Kidney tubule cell (primary cell): Measurements from ENCODE around the gene UBQLNL.

Experiments
- DNase-seq: peaks from one replicate; pipeline ENCODE4 v3.0.0-alpha.2; 2018; ENCODE audit warnings: low spot score

Gene UBQLNL

GRCh38 chr11:5507933-5508305 is 8.6 kb downstream of the UBQLNL start:
- no peak for DNase-seq

DNA sequence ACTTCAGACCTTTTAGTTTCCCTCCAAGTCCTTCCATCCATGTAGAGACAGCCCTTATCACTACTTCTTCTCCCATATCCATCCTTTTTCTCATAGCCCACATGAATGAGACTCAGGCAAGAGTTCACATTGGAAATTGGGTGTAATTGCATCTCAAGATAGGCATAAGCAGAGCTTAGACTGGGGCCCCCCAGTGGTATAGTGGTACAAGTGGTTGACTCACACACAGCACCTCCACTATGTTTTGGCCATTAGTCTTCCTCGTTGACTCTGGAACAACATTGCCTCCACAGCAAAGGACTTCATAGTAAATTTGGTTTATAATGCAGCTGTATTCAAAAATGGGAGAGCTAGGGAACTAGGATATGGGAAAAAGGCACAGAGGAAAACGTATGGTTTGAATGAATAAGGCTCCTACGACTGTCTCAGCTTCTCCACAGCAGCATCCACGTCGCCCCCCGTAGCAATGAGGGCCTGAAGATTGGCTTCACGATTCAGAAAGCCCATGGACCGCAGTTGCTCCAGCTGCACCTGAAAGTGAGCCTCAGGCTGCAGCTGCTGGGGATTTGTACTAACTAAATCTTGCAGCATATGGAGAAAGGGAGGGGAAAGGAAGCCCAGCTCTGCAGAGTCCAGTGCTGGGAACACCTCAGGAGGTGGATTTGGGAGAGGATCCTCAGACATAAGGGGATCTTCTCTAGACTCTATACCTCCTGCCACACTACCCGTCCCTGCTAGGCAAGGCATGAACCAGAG is 9.1 kb downstream of the UBQLNL start:
- no peak for DNase-seq

- no peak for DNase-seq
Observed at GRCh38 chr11:5505363-5506048, 11.0 kb downstream of the UBQLNL start.

DNA sequence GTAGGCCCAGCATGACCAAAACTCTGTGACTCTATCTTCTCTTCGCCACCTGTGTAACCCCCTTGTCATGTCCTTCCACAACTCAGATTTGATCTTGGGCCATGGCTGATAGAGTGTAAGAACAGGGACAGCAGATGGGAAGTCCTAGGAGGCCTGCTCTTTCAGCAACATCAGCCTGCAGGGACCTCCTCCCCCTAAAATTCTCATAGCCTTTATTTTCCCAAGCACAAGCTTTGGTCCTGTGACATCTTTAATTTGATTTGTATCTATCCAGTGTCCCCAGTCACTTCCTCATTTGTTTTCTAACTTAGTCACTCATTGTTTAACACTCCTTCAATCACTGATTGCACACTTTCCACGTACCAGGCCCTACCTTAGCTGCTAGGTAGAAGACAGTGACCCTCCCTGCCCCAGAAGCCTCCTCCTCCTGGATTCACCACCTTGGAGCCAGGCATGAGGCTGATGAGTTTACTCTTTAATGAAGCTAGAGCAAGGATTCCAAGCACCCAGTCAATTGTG is 12.0 kb downstream of the UBQLNL start:
- peak; percentile 57 for DNase-seq

DNA sequence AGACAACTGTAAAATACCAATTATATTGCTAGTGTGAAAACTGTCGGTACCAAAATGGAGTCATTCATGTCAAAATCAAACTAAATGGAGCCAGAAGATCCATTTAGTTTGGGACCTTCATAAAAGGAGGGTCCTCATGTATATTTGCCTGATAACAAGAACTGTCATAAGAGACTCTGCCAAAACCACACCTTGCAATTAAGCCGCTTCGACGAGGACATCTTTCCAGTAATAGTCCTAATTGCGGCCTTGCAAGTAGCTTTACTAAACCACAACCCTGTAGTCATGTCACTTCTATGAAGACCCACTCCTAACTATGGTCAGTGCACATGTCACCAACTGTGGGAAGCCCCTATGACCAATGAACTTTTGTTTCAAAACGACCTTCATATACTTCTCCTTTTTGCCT is 16.1 kb downstream of the UBQLNL start:
- no peak for DNase-seq

- no peak for DNase-seq
Observed at GRCh38 chr11:5499671-5500070, 16.8 kb downstream of the UBQLNL start.

DNA sequence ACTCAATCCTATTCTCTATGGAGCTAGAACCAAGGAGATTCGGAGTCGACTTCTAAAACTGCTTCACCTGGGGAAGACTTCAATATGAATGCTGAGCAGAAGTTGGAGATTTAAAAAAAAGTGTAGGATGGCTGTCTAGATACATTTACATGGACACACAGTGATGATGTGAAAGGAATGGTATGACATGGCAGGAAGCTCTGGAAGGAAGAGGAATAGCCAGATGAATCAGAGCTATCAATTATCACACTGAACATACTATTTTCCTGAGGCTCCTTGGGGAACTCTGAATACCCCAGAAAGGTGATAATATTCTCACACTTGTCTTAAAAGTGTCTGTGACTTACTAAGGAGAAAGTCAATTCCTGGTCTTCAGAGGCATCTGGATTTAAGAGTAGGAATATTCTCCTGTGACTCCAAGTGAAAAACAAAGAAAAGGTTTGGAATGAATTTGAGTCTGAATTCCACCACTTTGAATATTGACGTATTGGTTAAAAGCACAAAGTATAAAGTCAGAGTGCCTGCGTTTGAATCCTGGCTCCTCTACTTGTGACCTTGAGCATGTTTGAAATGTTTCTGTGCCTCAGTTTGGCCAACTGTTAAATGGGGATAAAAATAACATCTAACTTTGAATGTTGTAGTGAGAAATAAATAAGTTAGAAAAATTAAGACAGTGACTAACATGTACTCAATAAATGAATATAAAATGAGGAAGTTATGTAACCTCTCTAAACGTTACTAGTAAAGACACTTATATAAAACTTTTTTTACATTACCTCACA is 26.7 kb downstream of the UBQLNL start:
- DNase-seq, result peak; percentile 60

DNA sequence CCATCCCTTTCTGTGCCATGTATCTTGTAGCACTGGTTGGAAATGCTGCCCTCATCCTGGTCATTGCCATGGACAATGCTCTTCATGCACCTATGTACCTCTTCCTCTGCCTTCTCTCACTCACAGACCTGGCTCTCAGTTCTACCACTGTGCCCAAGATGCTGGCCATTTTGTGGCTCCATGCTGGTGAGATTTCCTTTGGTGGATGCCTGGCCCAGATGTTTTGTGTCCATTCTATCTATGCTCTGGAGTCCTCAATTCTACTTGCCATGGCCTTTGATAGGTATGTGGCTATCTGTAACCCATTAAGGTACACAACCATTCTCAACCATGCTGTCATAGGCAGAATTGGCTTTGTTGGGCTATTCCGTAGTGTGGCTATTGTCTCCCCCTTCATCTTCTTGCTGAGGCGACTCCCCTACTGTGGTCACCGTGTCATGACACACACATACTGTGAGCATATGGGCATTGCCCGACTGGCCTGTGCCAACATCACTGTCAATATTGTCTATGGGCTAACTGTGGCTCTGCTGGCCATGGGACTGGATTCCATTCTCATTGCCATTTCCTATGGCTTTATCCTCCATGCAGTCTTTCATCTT is 27.6 kb downstream of the UBQLNL start:
- DNase-seq, result no peak

DNA sequence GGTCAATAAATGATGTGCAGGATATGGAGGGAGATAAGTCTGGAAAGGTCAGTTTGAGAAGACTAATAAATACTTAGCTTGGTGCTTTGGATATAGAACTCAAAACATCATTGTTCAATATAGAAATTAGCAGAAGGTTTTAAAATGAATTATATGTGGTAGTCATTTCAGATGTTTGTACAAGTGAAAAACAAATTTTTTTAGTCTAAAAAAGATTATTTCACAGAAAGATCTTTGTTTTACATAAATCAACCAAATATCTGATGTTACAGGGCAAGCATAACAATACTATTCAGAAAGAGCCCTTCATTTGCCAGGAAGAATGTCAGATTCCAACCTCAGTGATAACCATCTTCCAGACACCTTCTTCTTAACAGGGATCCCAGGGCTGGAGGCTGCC is 28.1 kb downstream of the UBQLNL start, which contains the start of gene OR52D1:
OR52D1 (plus strand) TSS at position 301 of the 400 bp plus-strand sequence; CDS start at position 323, 22 bp downstream.
- no peak for DNase-seq

DNA sequence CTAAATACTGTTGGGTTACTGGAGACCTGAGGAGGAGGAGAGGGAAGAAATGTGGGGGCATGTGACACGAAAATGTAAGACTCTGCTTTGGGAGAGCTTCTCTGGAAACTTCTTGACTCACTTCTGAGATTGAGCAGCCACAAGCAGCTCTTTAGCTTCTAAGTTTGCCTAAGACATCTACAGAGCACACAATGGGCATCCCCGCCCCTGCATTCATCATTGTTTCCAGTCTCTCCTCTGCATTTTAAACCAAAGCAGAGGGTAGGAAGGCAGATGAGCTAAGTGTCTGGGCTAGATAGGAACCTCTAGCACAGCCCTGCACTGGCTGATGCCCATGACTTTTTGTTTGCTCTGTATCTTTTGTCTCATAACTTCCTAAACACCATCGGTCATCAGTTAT is 30.1 kb downstream of the UBQLNL start:
- no peak for DNase-seq

DNA sequence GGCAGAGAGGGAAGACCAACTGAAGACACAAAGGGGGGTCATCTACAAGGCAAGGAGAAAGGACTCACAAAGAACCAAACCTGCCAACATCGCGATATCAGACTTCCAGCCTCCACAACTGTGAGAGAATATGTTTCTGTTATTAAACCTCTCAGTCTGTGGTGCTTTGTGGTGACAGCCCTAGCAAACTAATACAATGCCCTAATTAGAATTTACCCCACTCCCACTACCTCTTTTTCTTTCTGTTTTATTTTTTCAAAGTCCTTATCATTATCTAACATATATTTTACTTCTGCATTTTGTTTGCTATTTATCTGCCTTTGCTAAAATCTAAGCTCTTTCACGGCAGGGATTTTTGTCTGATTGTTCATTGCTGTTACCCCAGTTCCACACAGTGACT is 30.5 kb downstream of the UBQLNL start:
- DNase-seq, result no peak

DNA sequence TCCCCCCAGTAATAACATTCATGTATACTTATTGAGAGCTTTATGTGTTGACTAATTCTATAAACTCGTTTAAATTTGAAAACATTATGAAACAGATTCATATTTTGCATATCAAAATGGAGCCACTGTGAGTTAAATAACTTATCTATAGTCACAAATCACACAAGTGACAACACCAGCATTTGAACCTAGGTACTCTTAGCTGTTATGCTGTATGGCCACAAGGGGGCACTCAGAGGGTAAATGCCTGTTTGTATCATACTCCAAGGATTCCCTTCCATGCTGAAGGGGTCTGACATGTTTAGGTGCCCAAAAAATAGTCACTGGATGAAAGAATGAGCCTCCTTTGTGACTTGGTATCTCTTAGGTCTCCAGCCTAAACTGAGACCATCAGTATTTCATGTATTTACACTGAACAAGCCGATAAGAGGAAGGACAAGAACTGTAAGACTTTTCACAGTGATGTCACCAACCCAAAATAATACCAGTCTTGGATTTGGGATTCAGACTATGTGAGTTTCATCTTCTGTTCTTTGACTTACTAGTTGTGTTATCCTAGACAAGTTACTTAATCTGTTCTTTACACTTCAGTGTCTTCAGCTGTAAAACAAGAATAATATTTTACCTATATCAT is 40.2 kb downstream of the UBQLNL start:
- DNase-seq, result peak; percentile 54

- no peak for DNase-seq
Observed at GRCh38 chr11:5473921-5474320, 42.6 kb downstream of the UBQLNL start.

GRCh38 chr11:5467527-5467926 is 49.0 kb downstream of the UBQLNL start:
- DNase-seq, result no peak
